Measurements from ENCODE around the gene COLQ.
"Not testable (repeated sequence)": the region's sequence is repeated elsewhere in the genome, so short reads cannot be mapped to it uniquely, and the experiment has no call there.

COLQ gene

GRCh38 chr3:15521573-15521965 lies at the start of gene COLQ:
COLQ (minus strand) TSS chr3:15521706; CDS start chr3:15521625, 81 bp downstream.
- no peak for DNase-seq

DNA sequence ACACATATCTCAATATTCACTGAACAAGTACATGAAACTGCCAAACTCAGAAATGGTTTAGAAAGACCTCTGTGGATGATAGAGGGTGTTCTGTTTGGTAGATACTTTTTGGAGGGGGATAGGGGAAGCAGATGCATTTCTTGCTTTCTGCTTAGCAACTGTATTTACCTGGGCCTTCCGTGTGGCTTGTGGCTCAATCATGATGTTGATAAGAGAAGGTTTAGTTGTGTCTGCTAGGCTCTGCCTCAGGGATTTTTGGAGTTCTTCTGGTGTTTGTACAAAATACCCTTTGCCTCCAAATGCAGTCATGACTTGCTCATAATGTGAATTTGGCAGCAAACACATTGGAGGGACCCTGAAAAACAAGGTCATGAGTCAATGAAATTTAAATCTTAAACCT lies 41.7 kb upstream of the COLQ start:
- DNase-seq = no peak

- no peak for DNase-seq
Measured at GRCh38 chr3:15562560-15562959, 41.1 kb upstream of the COLQ start.

GRCh38 chr3:15558581-15558980 lies 37.1 kb upstream of the COLQ start:
- no peak for DNase-seq

- DNase-seq = peak; percentile 60
Measured at GRCh38 chr3:15557511-15557946, 36.0 kb upstream of the COLQ start.

GRCh38 chr3:15556512-15556911 lies 35.0 kb upstream of the COLQ start:
- no peak for DNase-seq

DNA sequence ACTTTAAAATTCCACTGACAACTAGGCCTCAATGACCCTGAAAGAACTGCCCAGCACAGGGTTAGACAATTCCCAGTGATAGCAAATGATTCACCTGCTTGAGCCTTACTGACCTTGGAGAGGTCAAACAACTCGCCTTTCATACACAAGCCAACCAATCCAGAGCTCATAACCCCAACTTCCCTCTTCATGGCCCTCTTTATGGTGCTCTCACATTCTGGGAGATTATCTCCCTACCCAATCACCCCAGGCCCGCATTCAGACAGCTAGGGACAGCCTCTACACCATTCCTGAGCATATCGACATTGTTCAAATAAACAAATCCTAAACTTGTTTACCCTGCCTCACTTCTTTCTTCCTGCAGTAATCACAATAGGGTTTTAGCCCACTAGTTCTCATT lies 32.2 kb upstream of the COLQ start:
- DNase-seq = no peak

DNA sequence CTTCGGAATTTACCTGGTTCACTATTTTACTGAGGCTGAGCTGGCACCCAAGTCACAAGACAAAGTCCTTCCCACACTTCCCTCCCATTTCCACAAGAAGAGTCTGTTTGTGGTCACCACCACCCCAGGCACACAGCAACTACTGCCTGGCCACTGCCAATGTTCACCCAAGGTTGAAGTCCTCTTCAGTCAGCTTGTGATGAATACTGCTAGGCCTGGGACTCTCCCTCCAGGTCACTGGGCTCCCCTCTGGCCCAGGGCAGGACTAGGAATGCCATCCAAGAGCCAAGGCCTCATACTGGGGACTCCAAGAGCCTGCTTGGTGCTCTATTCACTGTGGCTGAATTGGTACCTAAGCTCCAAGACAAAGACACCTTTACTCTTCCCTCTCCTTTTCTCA lies 30.4 kb upstream of the COLQ start:
- DNase-seq = no peak

- DNase-seq = no peak
Measured at GRCh38 chr3:15549846-15550245, 28.3 kb upstream of the COLQ start.

- DNase-seq = no peak
Measured at GRCh38 chr3:15542614-15543013, 21.1 kb upstream of the COLQ start.

DNA sequence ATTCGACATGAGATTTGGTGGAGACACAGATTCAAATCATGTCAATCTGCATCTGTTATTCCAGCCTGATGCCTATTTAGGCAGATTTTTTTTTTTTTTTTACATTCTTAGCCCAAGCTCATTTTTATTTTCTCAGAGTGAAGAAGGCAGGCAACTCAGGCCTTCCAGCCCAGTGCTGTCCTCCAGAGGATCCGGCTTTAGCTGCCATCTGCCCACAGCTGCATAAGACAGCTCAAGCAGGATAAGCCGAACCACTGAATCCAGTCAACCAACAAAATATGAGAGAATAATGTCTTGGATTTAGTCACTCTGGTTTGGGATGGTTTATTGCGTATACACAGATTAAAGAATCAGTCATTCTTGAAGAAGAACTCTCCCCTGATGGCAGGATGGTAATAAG lies 19.9 kb upstream of the COLQ start:
- DNase-seq = no peak

- no peak for DNase-seq
Measured at GRCh38 chr3:15539066-15539465, 17.6 kb upstream of the COLQ start.

DNA sequence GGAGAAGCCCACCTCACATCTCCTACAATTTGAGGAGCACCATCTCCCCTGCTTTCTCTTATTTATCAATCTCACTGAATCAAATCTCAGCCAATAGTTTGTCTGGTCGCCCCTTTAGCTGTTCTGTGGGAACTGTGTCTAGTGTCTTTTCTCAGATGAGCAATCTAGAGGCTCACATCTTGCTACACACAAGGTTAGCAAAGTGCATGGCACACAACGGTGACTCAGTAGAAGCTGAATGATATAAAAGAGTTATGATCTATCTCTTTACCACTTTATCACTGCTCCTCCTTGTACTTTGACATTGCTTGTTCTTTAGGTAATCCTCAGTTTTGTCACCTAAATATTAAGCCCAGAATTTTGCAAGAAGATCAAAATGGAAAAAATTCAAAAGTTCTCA lies 16.8 kb upstream of the COLQ start:
- DNase-seq = no peak

- no peak for DNase-seq
Measured at GRCh38 chr3:15536856-15537255, 15.3 kb upstream of the COLQ start.

DNA sequence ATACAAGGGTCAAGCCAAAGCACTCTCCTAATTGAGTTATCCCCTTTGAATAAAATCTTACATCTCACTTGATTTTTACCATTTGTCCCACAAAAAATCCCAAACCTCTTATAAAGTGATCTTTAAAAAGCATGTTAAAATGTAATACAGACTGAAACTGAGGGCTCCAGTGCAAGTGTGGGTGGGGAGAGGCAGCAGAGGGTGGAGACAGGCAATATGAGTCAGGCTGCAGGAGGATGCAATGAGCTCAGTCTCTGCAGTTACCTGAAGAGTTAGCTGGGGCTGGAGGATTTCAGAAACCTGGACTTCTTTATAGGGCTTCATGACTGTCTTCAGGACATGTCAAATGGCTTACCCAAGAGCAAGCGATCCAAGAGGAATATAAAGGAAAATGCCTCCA lies 14.2 kb upstream of the COLQ start:
- DNase-seq = peak; percentile 58

DNA sequence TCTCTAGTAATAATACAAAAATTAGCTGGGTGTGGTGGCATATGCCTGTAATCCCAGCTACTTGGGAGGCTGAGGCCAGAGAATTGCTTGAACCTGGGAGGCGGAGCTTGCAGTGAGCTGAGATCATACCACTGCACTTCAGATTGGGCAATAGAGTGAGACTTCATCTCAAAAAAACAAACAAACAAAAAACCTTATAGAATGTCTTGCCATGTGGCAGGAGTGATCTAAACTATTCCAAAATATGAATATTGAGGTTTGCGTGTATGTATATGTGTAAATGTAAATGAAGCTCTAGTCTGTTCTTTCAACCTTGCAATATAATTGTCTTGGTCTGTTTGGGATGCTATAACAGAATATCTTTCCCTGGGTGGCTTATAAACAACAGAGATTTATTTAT lies 11.1 kb upstream of the COLQ start:
- DNase-seq = not testable (repeated sequence)

GRCh38 chr3:15531346-15531745 lies 9.8 kb upstream of the COLQ start:
- no peak for DNase-seq

DNA sequence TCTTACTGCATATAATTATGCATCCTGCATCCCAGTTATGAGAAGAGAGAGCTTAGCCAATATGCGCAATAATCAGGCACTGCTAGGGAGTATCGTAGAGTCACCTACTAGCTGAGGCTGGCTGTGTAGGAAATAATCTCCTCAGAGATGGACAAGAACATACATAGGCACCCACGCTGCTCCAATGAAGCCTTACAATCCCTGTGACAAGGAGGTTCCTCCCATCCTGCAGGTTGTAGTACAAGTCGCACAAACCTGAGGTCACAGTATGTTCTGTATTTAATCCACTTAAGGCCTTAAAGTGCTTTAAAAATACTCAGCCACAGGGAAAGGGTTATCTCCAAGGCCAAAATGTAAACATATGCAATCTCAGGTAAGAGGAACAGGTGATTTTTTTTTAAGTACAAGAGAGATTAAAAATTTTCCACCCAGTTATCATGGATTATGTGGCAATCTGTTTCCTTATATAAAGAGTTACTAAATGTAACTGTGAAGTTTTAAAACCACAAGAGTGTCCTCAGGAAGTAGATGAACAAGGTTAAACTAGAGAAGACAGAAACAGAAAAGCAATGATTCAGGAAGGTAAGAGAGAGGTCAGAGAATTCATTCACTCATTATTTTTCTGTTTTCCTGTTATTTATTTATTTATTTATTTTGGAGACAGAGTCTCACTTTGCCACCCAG lies 7.5 kb upstream of the COLQ start:
- DNase-seq = no peak

DNA sequence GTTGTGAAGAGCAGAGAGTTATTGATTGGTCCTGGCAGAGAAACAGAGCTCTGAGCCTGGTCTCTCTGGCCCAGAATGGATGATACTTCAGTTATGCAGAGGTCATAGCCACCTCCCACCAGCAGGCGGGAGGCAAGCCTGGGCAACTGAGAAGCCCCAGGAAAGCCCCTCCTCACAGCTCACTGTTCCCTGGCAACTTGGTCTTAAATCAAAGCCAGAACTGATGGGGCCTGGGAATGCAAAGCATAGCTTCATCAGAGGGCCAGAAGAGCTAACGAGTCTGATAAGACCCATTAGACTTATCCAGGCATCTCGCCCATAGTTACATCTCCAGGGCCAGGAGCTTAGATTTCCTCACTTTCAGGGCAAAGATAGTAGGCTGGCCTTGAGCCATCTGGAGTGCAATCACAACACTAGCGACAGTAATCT lies 5.5 kb upstream of the COLQ start:
- no peak for DNase-seq

GRCh38 chr3:15525790-15526189 lies 4.3 kb upstream of the COLQ start:
- no peak for DNase-seq

GRCh38 chr3:15523660-15524417 lies 2.3 kb upstream of the COLQ start:
- no peak for DNase-seq

- no peak for DNase-seq
Measured at GRCh38 chr3:15522016-15522415, 510 bp upstream of the COLQ start.

GRCh38 chr3:15520804-15521572 lies 518 bp downstream of the COLQ start:
- no peak for DNase-seq

- DNase-seq = no peak
Measured at GRCh38 chr3:15520185-15520584, 1.3 kb downstream of the COLQ start.
